ENCODE data around the gene TAF15.

Gene TAF15

GRCh38 chr17:35808962-35809854, at the start of gene TAF15:
TSS of gene TAF15 (plus strand) at chr17:35809484. CDS start at chr17:35809570, 86 bp downstream.
- DNase-seq = peak; percentile 100

GRCh38 chr17:35760587-35760986, 48.7 kb upstream of the TAF15 start, which contains the start of gene C17orf50:
TSS of gene C17orf50 (plus strand) at chr17:35760887. CDS start at chr17:35760942, 55 bp downstream.
- DNase-seq = no peak

- DNase-seq = no peak
Measured at GRCh38 chr17:35761601-35762000, 47.7 kb upstream of the TAF15 start.

GRCh38 chr17:35763767-35764122, 45.5 kb upstream of the TAF15 start:
- no peak for DNase-seq

- peak; percentile 95 for DNase-seq
Measured at GRCh38 chr17:35764123-35764991, 44.9 kb upstream of the TAF15 start.

- DNase-seq = no peak
Measured at GRCh38 chr17:35765086-35765710, 44.1 kb upstream of the TAF15 start.

GRCh38 chr17:35765756-35766488, 43.4 kb upstream of the TAF15 start:
- no peak for DNase-seq

- DNase-seq = no peak
Measured at GRCh38 chr17:35766489-35766877, 42.8 kb upstream of the TAF15 start.

- DNase-seq = peak; percentile 37
Measured at GRCh38 chr17:35766903-35767510, 42.3 kb upstream of the TAF15 start.

GRCh38 chr17:35768797-35769196, 40.5 kb upstream of the TAF15 start:
- no peak for DNase-seq

GRCh38 chr17:35769895-35770486, 39.3 kb upstream of the TAF15 start:
- DNase-seq = no peak

- no peak for DNase-seq
Measured at GRCh38 chr17:35773129-35773528, 36.2 kb upstream of the TAF15 start.

GRCh38 chr17:35773679-35774425, 35.4 kb upstream of the TAF15 start:
- no peak for DNase-seq

GRCh38 chr17:35774499-35774898, 34.8 kb upstream of the TAF15 start:
- peak; percentile 57 for DNase-seq

- DNase-seq = peak; percentile 22
Measured at GRCh38 chr17:35775039-35775438, 34.2 kb upstream of the TAF15 start.

- no peak for DNase-seq
Measured at GRCh38 chr17:35775583-35775982, 33.7 kb upstream of the TAF15 start.

GRCh38 chr17:35778641-35779196, 30.6 kb upstream of the TAF15 start:
- DNase-seq = no peak

GRCh38 chr17:35780950-35781349, 28.3 kb upstream of the TAF15 start:
- no peak for DNase-seq

- DNase-seq = no peak
Measured at GRCh38 chr17:35784895-35785294, 24.4 kb upstream of the TAF15 start.

GRCh38 chr17:35786941-35787432, 22.3 kb upstream of the TAF15 start:
- no peak for DNase-seq

Data from NCI-H69 (cell line).